ENCODE results near the gene NDUFB10. TPM values are rescaled to one million over a fixed set of nuclear protein-coding genes. Genes with fewer than 3 reads are reported as not detected.
A peak's percentile ranks its signal among the peaks of the same experiment; 100 is the strongest.

Gene NDUFB10
- polyA plus RNA-seq, 10 donors: 111 to 148 (median 127) TPM

DNA sequence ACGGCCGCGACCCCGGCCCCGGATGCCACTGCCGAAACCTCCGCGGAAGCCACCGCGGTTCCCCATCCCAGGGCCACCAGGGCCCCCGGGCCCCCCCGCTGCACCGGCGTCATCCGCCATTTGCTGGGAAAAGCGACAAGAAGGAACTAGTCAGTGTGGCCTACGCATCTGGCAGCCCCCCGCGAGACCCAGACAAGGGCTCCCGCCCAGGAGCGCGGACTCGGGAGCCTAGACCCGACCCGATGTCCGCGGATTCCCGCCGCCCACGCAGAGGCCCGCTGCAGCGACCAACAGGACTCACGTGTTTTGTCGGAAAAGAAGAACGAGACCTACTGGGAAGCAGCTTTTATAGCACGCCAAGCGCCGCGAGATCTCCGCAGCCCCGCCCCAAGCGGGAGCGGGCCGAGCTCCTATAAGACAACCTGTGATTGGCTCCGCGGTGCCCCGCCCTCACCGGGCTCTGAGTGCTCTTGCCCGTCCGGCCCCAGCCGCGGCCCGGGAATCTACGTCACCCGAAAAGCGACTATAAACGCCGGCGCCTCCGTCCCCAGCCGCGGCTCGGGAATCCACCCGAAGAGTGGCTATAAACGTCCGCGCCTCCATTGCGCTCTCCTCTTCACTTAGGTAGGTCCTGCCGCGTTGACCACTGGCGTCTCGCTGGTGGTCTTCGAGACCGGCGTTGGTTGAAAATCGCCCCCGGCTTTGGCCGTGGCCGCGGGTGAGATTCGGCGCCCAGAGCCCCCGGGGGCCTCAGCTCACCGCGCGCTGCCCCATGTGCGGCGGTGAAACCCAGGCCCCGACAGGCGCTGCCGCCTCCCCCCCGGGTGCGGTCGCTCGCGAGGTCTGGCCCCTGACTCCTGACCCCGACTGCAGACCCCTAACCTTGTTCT lies 5.4 kb downstream of the NDUFB10 start, which contains the start of gene RPS2:
TSS of gene RPS2 (minus strand) at position 321 of the 890 bp plus-strand sequence. CDS start at position 120, 201 bp downstream.
- peak; percentile 99 for DNase-seq

DNA sequence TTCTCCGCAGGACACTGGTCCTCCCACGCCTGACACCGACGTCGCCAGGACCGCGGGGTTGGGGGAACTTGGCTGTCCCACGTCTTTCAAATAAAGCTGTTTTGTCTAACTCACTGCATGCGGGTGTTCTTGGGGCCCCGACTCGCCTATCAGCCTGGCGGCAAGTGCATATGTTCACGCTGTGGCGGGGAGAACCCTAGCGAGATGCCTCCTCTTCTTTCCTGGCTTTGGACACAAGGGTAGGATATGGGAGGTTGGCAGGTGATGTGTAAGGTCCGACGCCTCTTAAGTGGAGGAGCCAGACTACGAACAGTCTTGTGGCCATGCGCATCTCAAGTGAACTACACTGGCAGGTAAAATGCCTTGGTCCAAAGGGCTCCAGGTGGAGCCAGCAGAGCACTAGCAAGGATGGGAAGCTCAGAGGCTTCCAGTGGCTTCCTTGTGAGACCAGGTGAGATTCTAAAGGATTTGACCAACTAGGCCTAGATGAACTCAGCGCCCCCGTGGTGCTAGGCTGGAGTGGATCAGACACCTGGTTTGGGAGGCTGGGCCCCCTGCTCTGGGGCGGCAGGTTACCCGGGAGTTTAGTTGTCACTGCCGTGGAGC lies 6.2 kb downstream of the NDUFB10 start:
- DNase-seq: no peak

DNA sequence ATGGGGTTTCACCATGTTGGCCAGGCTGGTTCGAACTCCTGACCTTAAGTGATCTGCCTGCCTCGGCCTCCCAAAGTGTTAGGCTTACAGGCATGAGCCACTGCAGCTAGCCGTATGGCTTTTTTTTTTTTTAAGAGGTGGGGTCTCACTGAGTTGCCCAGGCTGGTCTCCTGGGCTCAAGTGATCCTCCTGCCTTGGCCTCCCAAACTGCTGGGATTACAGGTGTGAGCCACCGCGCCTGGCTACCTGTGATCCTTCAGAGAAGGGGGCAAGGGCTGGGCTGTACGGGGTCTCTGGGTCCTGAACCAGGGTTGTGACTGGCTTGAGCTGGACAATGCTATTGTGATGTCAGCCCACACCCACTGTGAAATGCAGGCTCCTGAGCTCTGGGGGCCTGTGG lies 7.1 kb downstream of the NDUFB10 start, which contains the start of gene RNF151:
TSS of gene RNF151 (plus strand) at position 397 of the 400 bp plus-strand sequence. CDS start 26 bp downstream, outside the sequence.
- DNase-seq: no peak

DNA sequence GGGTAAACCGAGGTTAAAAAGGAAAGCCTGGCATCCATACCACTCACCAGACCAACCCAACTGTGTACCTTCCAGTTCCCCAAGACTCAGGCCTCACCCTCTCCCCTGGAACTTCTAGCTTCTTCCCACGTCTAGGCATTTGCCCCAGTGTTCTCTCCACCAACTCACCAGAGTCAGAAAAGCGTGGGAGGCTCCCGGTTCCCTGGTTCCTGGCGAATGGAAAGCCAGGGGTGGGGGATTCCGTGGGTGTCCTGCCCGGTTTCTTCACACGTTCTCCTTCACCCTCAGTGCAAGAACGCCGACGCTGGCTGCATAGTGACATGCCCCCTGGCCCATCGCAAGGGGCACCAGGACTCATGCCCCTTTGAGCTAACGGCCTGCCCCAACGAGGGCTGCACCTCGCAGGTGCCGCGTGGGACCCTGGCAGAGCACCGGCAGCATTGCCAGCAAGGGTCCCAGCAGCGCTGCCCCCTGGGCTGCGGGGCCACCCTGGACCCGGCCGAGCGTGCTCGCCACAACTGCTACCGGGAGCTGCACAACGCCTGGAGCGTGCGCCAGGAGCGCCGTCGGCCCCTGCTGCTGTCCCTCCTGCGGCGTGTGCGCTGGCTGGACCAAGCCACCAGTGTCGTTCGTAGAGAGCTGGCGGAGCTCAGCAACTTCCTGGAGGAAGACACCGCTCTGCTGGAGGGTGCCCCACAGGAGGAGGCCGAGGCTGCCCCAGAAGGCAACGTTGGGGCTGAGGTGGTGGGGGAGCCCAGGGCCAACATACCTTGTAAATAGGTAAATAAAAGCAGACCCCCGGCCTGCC lies 9.0 kb downstream of the NDUFB10 start:
- no peak for DNase-seq

DNA sequence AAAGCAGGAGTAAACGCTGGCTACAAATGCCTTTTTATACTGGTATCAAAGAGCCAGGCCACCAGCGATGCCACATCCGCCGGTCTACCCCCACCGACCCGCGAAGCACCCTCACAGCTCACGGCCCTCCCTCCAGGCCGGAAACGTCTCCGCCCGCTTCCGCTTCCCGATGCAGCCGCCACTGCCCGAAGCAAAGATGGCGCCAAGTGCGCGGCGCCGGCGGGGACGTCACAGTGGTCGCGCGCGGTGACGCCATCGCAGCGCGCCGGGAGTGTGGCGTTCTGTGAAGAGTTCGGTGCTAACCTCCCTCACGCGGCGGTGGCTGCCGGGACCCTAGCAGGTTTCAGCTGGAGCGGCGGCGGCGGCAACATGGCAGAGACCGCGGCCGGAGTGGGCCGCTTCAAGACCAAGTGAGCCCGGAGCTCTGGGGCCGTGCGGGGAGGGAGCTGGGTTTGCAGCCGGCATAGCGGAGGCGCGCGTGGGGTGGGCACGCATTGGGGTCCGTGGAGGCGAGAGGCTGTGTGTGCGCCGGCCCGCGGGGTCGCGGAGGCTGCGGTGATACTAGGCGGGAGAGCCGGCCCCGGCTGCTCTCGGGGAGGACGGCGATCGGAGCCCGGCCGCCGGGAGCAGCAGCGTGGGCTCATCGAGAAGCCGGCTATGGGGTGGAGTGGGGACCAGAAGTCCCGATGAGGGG lies 12.6 kb downstream of the NDUFB10 start, which contains the start of gene TBL3:
TSS of gene TBL3 (plus strand) at position 258 of the 694 bp plus-strand sequence. CDS start at position 370, 112 bp downstream.
- peak; percentile 95 to 98 (median 97) for DNase-seq

DNA sequence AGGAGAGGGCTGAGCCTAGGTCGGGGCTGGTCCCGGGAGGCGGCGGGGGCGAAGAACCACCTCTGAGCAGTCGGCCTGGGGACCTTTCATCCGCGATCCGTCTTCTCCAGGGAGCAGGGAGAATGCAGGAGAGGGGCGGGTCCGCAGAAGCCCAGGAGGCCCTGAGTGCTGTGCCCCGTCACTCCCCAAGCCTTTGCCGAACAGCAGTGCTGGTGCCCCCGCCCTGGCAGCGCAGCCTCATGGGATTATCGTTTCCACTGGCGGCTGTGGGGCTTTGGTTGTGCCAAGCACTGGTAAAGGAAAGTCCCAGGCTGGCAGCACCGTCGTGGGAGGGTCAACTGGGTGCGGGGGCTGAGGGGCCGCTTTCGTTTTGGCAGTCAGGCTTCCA lies 13.1 kb downstream of the NDUFB10 start:
- DNase-seq: no peak

DNA sequence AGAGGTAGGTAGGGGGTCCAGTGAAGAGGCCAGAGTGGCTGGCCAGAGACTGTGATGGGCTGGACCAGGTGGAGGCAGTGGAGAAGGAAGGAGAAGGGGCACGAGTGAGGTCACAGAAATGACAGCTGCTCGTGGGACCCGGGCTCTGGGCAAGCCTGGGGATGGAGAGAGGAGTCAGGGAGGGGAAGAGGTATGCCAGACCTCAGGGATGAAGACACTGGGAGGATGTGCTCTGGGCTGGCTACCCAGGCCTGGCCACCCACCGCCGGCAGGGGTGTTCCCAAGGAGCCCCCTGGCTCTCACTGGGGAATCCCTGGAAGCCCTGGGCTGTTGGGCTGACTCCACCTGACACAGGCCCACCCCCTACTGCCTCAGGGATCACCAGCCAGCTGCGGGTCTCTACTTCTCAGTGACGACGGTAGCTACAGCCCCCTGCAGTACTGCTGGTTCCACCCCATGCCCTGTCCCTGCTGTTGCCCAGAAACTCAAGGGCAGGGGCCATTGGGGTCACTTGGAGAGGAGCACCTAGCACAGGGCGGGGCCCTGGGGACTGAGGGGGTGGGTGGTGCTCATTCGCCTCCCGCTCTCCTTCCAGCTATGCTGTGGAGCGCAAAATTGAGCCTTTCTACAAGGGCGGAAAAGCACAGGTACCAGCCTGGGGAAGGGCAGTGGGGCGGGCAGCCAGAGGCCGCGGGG lies 14.3 kb downstream of the NDUFB10 start:
- DNase-seq: no peak

DNA sequence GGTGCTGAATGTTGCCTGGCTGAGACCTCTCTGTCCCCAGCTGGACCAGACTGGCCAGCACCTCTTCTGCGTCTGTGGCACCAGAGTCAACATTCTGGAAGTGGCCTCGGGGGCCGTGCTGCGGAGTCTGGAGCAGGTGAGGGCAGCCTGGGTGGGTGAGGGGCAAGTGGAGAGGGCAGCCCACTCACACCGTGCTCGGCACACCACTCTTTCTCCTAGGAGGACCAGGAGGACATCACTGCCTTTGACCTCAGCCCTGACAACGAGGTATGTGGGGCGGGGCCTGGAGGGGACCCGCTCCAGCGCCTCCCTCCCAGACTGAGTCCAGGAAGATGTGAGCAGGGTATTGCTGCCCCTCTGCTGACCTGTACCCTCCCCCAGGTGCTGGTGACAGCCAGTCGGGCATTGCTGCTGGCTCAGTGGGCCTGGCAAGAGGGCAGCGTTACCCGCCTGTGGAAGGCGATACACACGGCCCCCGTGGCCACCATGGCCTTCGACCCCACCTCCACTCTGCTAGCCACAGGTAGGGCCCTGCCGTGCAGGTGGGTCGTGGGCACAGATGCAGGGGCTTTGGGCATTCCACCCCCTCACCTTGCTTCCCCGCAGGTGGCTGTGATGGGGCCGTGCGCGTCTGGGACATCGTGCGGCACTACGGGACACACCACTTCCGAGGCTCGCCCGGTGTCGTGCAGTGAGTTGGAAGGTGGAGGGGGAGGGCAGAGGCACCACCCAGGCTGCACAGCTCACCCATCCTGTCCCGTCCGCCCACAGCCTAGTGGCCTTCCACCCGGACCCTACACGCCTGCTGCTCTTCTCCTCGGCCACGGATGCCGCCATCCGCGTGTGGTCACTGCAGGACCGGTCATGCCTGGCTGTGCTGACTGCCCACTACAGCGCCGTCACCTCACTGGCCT lies 15.1 kb downstream of the NDUFB10 start:
- DNase-seq: no peak

DNA sequence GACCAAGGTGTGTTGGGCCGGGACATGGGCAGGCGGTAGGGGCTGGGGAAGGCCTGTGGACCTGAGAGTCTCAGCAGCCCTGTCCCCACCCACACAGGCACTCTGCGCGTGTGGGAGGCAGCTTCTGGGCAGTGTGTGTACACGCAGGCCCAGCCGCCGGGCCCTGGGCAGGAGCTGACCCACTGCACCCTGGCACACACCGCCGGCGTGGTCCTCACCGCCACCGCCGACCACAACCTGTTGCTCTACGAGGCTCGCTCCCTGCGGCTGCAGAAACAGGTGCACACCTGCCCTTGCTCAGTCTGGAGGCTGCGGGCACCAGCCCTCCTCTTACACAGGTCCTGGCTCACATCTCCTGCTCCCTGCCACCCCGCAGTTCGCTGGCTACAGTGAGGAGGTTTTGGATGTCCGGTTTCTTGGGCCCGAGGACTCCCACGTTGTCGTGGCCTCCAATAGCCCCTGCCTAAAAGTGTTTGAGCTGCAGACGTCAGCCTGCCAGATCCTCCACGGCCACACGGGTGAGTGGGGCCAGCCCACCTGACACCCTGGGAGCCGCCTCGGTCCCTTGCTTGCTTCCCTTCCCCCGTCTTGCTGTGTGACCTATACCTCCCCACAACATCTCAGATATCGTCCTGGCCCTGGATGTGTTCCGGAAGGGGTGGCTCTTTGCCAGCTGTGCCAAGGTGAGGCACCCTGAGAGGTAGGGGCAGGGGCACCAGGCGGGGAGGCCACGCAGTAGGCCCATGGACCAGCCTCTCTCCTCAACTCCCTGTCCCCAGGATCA lies 16.3 kb downstream of the NDUFB10 start:
- no peak for DNase-seq

DNA sequence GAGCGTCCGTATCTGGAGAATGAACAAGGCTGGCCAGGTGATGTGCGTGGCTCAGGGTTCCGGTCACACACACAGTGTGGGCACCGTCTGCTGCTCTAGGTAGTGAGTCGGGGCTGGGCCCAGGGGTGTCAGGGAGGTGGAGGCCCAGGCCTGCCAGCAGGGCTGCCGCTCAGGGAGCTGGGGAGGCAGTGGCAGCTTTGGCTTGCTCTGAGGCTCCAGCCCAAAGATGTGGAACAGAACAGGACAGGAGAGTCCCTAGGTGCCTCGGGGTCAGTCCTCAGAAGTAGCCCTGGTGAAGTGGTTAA lies 16.8 kb downstream of the NDUFB10 start:
- no peak for DNase-seq

DNA sequence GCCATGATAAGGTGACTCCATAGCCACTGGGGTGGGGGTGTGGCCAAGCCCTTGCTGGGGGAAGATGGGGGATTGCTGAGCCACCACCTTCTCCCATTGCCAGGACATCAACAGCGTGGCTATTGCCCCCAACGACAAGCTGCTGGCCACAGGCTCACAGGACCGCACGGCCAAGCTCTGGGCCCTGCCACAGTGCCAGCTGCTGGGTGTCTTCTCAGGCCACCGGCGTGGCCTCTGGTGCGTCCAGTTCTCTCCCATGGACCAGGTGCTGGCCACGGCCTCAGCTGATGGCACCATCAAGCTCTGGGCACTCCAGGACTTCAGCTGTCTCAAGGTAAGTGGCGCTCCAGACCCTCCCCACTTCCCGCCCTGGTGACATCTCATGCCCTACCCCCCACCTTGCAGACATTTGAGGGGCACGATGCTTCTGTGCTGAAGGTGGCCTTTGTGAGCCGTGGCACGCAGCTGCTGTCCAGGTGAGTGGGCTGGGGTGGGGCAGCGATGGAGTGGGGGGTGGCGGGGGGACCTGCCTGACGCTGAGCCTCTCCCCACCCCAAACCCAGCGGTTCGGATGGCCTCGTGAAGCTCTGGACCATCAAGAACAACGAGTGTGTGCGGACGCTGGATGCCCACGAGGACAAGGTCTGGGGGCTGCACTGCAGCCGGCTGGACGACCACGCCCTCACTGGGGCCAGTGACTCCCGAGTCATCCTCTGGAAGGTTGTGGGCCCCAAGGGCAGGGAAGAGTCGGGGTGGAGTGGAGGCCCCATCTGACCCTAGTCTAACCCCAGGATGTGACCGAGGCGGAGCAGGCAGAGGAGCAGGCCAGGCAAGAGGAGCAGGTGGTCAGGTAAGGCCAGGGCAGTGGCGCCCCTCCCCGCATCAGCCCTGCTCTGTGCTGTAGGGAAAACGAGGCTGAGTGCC lies 17.9 kb downstream of the NDUFB10 start:
- DNase-seq: no peak

DNA sequence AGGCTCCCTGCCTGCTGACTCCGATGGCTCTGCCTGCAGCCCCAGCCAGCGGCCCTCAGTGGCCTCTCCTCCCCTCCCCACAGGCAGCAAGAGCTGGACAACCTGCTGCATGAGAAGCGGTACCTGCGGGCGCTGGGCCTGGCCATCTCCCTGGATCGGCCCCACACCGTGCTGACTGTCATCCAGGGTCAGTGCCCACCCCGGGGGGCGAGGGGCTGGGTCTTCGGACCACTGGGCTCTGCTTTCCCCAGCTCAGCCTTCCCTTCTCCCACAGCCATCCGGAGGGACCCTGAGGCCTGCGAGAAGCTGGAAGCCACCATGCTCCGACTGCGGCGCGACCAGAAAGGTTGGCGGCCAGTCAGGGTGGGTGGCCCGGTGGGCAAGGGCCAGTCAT lies 18.5 kb downstream of the NDUFB10 start:
- no peak for DNase-seq

DNA sequence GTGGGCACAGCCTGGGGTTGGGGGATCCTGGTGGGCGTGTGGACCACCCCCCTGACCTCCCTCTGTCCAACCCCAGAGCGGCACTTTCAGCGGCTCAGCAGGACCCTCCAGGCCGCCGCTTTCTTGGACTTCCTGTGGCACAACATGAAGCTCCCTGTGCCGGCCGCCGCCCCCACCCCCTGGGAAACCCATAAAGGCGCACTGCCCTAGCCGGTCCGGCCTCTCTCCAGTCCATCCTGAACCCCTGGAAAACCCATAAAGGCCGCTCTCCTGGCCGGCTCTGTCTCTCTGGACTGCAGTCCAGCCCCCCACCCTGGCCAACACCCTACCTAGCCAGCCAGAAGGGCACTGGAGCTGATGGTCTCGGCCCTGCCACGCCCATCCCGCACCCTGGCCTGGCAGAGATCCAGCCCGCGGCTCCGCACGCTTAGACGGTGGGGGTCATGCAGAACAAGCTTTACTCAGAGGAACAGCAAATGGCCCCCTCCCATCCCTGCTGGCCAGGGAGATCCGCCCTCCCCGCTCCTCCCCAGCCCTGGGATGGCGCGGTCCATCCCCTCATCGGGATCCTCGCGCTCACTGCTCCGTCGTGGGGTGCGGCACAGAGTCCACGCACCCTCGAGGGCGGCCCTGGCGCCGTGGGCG lies 19.3 kb downstream of the NDUFB10 start:
- no peak for DNase-seq

DNA sequence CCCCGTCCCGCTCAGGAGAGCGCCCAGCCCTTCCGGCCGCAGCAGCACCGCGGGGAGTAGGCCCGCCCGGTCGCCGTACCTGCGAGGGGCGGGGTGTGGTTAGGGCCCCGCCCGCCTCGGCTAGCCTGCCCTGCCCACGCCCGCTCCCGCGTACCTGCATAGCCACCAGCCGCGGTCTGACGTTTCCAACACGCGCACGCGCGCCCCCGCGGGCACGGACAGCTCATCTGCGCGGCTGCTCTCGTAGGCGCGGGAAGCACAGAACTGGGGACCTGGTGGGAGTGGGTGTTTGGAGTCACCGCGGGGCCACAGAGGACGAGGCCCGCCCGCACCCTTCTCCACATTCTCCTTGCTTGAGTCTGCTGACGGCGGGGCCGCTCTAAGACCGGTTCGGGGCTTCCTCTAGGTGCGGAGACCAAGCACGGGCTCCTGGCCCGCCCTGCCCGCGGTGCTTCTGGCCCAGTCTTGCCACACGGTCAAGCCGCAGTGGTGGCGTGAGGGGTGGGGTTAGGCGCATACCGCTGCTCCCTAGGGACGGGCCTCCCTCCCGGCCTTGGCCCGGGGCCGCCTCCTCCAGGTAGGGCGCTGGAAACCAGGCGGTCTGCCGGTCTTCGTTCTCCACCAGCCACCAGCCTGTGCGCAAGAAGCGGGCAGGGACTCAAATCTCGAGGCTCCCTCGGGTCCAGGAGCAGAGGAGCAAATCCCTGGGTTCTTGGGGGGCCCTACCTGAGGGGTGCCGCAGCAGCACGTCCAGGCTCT lies 20.1 kb downstream of the NDUFB10 start:
- no peak for DNase-seq

DNA sequence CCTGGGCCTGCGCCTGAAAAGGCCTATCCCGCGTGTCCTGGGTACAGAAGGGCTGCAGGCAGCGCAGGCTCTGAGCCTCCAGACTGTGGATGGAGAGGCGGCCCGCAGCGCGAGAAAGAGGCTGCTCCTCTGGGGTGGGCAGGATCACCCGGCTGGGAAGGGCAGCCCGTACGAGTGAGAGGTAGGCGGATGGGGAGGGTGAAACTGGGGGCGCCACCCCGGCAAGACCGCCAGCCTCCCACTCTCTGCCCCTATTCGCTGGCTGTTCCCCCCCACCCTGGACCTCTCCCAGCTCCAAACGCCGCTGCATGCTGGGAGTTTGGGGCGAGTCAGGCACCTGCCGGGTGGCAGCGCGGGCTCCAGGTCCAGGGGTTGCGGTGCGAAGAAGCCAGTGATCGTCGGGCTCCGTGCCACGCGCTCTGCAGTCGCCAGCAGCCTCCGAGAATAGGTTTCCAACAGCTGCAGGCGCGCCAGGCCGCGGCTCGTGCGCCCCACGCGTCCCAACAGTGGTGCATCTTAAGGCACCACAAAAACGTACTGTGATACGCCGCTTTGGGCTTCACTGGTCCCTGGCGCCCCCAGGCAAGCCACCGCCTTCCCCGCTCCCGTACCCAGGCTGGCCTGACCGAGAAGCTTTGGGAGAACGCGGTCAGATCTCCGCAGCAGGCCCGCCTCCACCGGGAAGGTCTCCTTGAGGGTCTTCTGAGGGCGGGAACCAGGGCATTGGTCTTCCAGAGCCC lies 20.9 kb downstream of the NDUFB10 start:
- DNase-seq: no peak

DNA sequence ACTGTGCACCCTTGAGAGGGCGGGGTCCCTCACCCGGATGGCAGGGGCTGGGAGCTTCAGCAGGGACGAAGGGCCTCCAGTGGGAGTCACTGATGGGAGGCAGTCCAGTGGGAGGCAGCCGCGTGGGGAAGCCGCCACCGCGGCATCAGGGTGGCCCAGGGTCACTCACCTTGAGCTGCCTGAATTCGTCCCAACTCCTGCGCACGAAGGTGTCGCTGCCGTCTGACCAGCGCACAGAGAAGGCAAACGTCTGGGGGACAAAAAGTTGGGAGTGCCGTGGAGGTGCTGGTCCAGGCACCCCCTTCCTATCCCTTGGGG lies 21.4 kb downstream of the NDUFB10 start:
- no peak for DNase-seq

Measured in muscle of back (tissue), 11 donors.